ENCODE measurements around the gene FOSL2.

FOSL2 gene

DNA sequence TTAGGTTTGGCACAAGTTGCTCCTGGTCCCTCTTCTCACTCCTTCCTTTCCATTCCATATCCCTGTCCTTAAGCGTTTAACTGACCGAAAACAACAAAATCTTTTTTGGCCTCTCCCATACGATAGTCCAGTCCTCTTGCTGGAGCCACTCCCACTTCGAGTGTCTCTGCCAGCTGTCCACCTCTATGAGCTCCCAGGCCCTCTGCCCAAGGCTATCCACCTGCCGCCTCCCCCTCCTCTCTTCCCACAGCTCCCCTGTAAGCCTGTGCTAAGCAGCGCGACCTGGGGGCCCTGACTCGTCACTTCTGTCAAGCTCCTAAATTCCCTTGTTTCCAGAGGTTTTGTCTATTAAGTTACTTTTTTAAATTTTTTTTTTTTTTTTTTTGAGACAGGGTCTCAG, 47.0 kb upstream of the FOSL2 start:
- H3K27me3 ChIP-seq (ENCODE audit: insufficient read depth, low read depth) = no peaks in the 10 kb centered on the region
- H3K27ac ChIP-seq = no peak overlapping the region
- no peak overlapping the region for H3K4me3 ChIP-seq (IDR thresholded peaks at IDR 0.05; ENCODE audit: insufficient read depth, low read depth, low read length)
- no peaks in the 10 kb centered on the region for H3K79me2 ChIP-seq (ENCODE audit: insufficient read depth, low read depth)
- no peak overlapping the region for H3K9ac ChIP-seq
- TF ChIP-seq CTCF (conservative IDR thresholded peaks at IDR 0.05; ENCODE audit: low read depth, low read length) = no peak
- no peaks in the 10 kb centered on the region for H4K20me1 ChIP-seq (ENCODE audit: insufficient read depth)
- H3K36me3 ChIP-seq (ENCODE audit: insufficient read depth) = no peaks in the 10 kb centered on the region
- no peak overlapping the region for H2AFZ ChIP-seq (ENCODE audit: low read depth)
- H3K4me2 ChIP-seq = no peak overlapping the region
- H3K4me1 ChIP-seq (ENCODE audit: low read depth, poor library complexity, severe bottlenecking) = no peaks in the 10 kb centered on the region

GRCh38 chr2:28346587-28346986, 46.1 kb upstream of the FOSL2 start:
- H3K9ac ChIP-seq = no peak overlapping the region
- H3K36me3 ChIP-seq (ENCODE audit: insufficient read depth) = no peaks in the 10 kb centered on the region
- no peak overlapping the region for H3K27ac ChIP-seq
- H2AFZ ChIP-seq (ENCODE audit: low read depth) = no peak overlapping the region
- no peak overlapping the region for H3K4me3 ChIP-seq (IDR thresholded peaks at IDR 0.05; ENCODE audit: insufficient read depth, low read depth, low read length)
- no peak for TF ChIP-seq CTCF (conservative IDR thresholded peaks at IDR 0.05; ENCODE audit: low read depth, low read length)
- H3K4me1 ChIP-seq (ENCODE audit: low read depth, poor library complexity, severe bottlenecking) = no peaks in the 10 kb centered on the region
- no peaks in the 10 kb centered on the region for H4K20me1 ChIP-seq (ENCODE audit: insufficient read depth)
- no peaks in the 10 kb centered on the region for H3K79me2 ChIP-seq (ENCODE audit: insufficient read depth, low read depth)
- no peak overlapping the region for H3K4me2 ChIP-seq
- H3K27me3 ChIP-seq (ENCODE audit: insufficient read depth, low read depth) = no peaks in the 10 kb centered on the region

DNA sequence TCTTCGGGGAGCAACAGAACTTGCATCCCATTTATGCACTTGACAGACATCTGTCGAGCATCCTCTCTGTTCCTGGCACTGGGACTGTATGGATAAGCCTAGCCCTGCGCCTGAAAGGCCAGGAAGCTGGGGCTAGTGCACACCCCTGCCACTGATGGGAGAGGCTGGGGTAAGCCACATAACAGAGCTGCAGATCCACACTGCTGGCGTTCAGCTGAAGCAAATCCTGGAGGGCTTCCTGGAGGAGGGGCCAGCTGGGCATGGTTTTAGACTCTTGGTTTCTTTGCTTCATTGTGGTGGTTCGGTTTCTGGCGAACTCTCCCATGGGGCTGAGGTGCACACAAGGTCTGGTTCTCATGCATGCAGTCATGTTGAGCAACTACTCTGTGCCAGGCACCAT, 45.5 kb upstream of the FOSL2 start:
- no peak overlapping the region for H3K4me3 ChIP-seq (IDR thresholded peaks at IDR 0.05; ENCODE audit: insufficient read depth, low read depth, low read length)
- no peak overlapping the region for H3K4me2 ChIP-seq
- no peak overlapping the region for H2AFZ ChIP-seq (ENCODE audit: low read depth)
- H3K27me3 ChIP-seq (ENCODE audit: insufficient read depth, low read depth) = no peaks in the 10 kb centered on the region
- H3K36me3 ChIP-seq (ENCODE audit: insufficient read depth) = no peaks in the 10 kb centered on the region
- H3K79me2 ChIP-seq (ENCODE audit: insufficient read depth, low read depth) = no peaks in the 10 kb centered on the region
- no peaks in the 10 kb centered on the region for H3K4me1 ChIP-seq (ENCODE audit: low read depth, poor library complexity, severe bottlenecking)
- no peak overlapping the region for H3K9ac ChIP-seq
- no peak for TF ChIP-seq CTCF (conservative IDR thresholded peaks at IDR 0.05; ENCODE audit: low read depth, low read length)
- H3K27ac ChIP-seq = no peak overlapping the region
- H4K20me1 ChIP-seq (ENCODE audit: insufficient read depth) = no peaks in the 10 kb centered on the region

- Histone ChIP-seq H3K36me3 (ENCODE audit: insufficient read depth) (no peaks in the 10 kb centered on the region), H3K4me3 (IDR thresholded peaks at IDR 0.05; ENCODE audit: insufficient read depth, low read depth, low read length) (no peak overlapping the region), H3K4me2 (no peak overlapping the region), H3K9ac (no peak overlapping the region), H2AFZ (ENCODE audit: low read depth) (no peak overlapping the region), H3K79me2 (ENCODE audit: insufficient read depth, low read depth) (no peaks in the 10 kb centered on the region), H3K27ac (no peak overlapping the region), H3K27me3 (ENCODE audit: insufficient read depth, low read depth) (no peaks in the 10 kb centered on the region), H4K20me1 (ENCODE audit: insufficient read depth) (no peaks in the 10 kb centered on the region), H3K4me1 (ENCODE audit: low read depth, poor library complexity, severe bottlenecking) (no peaks in the 10 kb centered on the region)
- no peak for TF ChIP-seq CTCF (conservative IDR thresholded peaks at IDR 0.05; ENCODE audit: low read depth, low read length)
Observed at GRCh38 chr2:28347596-28347995, 45.1 kb upstream of the FOSL2 start.

GRCh38 chr2:28348149-28348567, 44.5 kb upstream of the FOSL2 start:
- Histone ChIP-seq H3K4me2 (no peak overlapping the region), H3K27me3 (ENCODE audit: insufficient read depth, low read depth) (no peaks in the 10 kb centered on the region), H3K27ac (no peak overlapping the region), H3K79me2 (ENCODE audit: insufficient read depth, low read depth) (no peaks in the 10 kb centered on the region), H3K9ac (no peak overlapping the region), H4K20me1 (ENCODE audit: insufficient read depth) (no peaks in the 10 kb centered on the region), H3K4me1 (ENCODE audit: low read depth, poor library complexity, severe bottlenecking) (no peaks in the 10 kb centered on the region), H3K4me3 (IDR thresholded peaks at IDR 0.05; ENCODE audit: insufficient read depth, low read depth, low read length) (no peak overlapping the region), H2AFZ (ENCODE audit: low read depth) (no peak overlapping the region), H3K36me3 (ENCODE audit: insufficient read depth) (no peaks in the 10 kb centered on the region)
- TF ChIP-seq CTCF (conservative IDR thresholded peaks at IDR 0.05; ENCODE audit: low read depth, low read length) = no peak

Data from KMS-11 (cell line).